SK-N-SH treated with all-trans-retinoic acid at 6 μM for 48 hours (cell line): ENCODE results near the gene CACNA2D2.

Source experiments
- ARNTL ChIP-seq: fragments of 450-650 bp; formaldehyde crosslinking; IDR thresholded peaks from 2 replicates; pipeline ENCODE4 v1.5.0; 2020; ENCODE audit warnings: low read depth, mild to moderate bottlenecking, moderate library complexity, borderline replicate concordance
- TCF4 ChIP-seq: fragments of 250-450 bp; sonication (Bioruptor Pico); IDR thresholded peaks from 2 replicates; pipeline ENCODE4 v1.8.0; 2021; ENCODE audit warnings: mild to moderate bottlenecking, moderate library complexity, borderline replicate concordance
- TF ChIP-seq, protein P1 (sequence below): fragments of 250-450 bp; sonication (Bioruptor Pico); IDR thresholded peaks from 2 replicates; pipeline ENCODE4 v1.5.1; 2021; ENCODE audit warnings: mild to moderate bottlenecking, moderate library complexity

DNA sequence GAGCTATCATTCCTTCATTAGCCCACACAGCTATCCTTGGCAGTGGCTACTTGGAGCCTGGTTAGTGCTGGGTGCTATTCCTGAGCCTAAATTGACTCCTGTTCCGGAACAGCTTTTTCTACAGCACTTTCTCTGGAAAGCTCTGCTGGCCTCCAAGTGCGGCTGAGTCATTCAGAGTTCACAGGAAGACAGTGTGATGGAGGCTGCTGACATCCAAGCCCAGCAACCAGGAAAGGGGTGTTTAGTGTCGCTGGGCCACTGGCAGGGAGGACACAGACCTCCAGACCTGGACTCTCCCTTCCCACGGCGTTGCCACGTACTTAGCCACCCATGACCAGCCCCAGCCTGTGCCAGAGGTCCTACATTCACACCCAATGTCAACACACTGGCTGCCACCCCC lies 28.7 kb downstream of the CACNA2D2 start:
- no peak for TF ChIP-seq TCF4 (CRISPR knock-in tag)
- no peak for TF ChIP-seq ARNTL (CRISPR knock-in tag)
- TF ChIP-seq, protein P1, sequence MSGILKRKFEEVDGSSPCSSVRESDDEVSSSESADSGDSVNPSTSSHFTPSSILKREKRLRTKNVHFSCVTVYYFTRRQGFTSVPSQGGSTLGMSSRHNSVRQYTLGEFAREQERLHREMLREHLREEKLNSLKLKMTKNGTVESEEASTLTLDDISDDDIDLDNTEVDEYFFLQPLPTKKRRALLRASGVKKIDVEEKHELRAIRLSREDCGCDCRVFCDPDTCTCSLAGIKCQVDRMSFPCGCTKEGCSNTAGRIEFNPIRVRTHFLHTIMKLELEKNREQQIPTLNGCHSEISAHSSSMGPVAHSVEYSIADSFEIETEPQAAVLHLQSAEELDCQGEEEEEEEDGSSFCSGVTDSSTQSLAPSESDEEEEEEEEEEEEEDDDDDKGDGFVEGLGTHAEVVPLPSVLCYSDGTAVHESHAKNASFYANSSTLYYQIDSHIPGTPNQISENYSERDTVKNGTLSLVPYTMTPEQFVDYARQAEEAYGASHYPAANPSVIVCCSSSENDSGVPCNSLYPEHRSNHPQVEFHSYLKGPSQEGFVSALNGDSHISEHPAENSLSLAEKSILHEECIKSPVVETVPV (CRISPR knock-in tag): no peak
